Measurements from ENCODE around the gene EIF3D.

- TF ChIP-seq CTCF (IDR thresholded peaks at IDR 0.05 in 2 of 3, conservative IDR thresholded peaks at IDR 0.05 in 1 of 3; ENCODE audit: borderline replicate concordance in 1 of 3, insufficient read depth in 1 of 3, low read depth in 2 of 3, low read length in 2 of 3) (no peak), CEBPB (IDR thresholded peaks at IDR 0.05; ENCODE audit: low read depth) (no peak), EZH2 (IDR thresholded peaks at IDR 0.05) (no peak), SIN3A (IDR thresholded peaks at IDR 0.05; ENCODE audit: low read depth) (peak; percentile 81), POLR2AphosphoS5 (IDR thresholded peaks at IDR 0.05; ENCODE audit: low read depth, low read length) (peak; percentile 89), POLR2A (IDR thresholded peaks at IDR 0.05; ENCODE audit: borderline replicate concordance, extremely low read depth, insufficient read depth, insufficient read length) (peak; percentile 58), ATF3 (IDR thresholded peaks at IDR 0.05) (no peak)
Observed at GRCh38 chr22:36481393-36482168, 47.4 kb downstream of the EIF3D start, which contains the start of gene TXN2.

Data from HCT116 (cell line).